ENCODE data around the gene GPN1.
"Not testable (repeated sequence)": the region's sequence is repeated elsewhere in the genome, so short reads cannot be mapped to it uniquely, and the experiment has no call there.

Gene GPN1

DNA sequence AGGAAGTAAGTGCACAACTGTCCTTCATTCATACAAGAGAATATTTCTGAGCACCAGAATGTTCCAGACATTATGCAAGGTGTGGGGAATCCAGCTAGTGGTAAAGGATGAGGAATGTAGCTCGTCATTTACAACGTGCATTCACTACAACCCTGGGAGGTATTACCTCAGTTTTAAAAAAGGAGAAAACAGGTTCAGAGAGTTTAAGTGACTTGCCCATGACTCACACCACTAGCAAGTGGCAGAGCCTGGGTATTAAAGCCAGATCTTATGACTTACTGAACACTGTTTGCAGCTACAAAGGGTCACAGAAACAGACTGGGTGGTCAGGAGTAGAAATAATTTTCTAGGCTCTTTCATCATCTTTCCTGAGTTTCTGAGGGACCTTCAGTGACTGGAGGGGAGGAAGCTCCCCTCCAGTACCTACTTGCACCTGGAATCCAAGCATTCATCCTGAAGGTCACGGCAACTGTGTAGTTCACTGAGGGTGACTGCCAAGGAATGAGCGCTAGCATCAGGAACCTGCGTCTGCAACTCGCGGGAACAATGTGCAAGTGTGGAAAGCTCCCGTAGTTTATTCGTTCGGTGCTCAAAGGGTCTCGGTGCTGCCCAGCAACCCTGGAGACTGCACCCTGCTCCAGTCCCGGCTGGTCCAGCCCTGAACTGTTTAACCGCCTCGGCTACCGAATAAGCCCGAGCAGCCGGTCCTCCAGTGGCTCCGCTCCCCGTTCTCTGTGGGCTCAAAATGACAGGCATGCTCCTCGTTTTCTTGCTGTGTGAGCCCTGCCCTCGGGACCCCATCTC is 685 bp upstream of the GPN1 start:
- no peak for DNase-seq (ENCODE audit: low read depth in 2 of 2)

GRCh38 chr2:27630257-27630656 is 1.4 kb downstream of the GPN1 start:
- DNase-seq (ENCODE audit: low read depth in 2 of 2), result not testable (repeated sequence)

GRCh38 chr2:27634291-27634690 is 5.4 kb downstream of the GPN1 start:
- DNase-seq (ENCODE audit: low read depth in 2 of 2), result no peak

DNA sequence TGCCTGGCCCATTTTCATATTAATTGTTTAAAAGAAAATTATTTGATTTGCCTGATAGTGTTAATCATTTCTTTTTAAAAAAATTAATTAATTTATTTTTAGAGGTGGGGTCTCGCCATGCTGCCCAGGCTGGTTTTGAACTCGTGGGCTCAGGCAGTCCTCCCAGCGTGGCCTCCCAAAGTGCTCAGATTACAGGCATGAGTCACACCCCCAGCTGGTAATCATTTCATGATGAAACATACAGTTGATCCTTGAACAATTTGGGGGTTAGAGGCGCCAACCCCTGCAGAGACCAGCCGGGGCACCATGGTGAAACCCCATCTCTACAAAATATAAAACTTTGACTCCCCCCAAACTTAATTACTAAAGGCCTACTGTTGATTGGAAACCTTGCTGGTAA is 7.9 kb downstream of the GPN1 start:
- no peak for DNase-seq (ENCODE audit: low read depth in 2 of 2)

- DNase-seq (ENCODE audit: low read depth in 2 of 2), result no peak
Measured at GRCh38 chr2:27638037-27638637, 9.3 kb downstream of the GPN1 start.

GRCh38 chr2:27638709-27639108 is 9.9 kb downstream of the GPN1 start:
- peak in 1 of 2 donors; percentile 19 for DNase-seq (ENCODE audit: low read depth in 2 of 2)

DNA sequence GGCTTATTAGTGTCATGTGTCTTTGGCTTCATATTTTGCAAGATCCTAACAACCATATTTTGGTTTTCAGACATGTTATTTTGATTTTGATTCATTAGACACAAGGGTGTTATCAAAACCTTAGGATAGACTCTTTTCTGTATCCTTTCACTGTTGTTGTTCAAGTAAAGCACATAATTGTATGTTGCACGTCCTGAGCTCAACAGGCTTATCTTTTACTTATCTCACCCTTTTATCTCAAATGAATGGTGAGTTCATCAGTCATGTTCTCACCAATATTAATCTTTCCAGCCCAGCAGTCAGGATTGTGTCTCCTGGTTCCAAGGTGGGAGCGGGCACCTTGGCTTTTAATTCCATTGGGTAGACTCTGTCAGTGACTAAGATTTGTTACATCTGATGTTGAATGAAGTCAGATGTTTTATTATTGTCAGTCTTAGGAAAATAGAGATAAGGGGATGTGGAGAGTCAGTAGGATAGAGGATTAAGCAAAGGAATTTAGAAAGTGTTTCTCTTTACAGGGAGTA is 11.9 kb downstream of the GPN1 start:
- no peak for DNase-seq (ENCODE audit: low read depth in 2 of 2)

DNA sequence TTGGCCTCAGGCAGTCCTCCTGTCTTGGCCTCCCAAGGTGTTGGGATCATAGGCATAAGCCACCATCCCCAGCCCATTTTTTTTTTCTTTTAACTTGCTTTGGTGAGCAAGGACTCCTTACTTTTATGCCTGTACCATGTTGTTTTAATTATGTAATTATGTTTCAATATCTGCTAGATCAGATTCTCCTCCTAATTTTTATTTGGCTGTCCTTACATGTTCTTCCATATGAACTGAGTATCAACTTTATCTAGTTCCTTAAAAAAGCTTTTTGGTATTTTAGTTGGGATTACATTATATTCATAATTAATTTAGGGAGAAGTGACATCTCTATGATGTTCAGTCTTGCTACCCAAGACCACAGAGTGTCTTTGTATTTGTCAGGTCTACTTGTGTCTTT is 16.3 kb downstream of the GPN1 start:
- DNase-seq (ENCODE audit: low read depth in 2 of 2), result no peak

GRCh38 chr2:27647289-27647688 is 18.4 kb downstream of the GPN1 start:
- DNase-seq (ENCODE audit: low read depth in 2 of 2), result no peak

GRCh38 chr2:27647737-27648136 is 18.9 kb downstream of the GPN1 start:
- no peak for DNase-seq (ENCODE audit: low read depth in 2 of 2)

DNA sequence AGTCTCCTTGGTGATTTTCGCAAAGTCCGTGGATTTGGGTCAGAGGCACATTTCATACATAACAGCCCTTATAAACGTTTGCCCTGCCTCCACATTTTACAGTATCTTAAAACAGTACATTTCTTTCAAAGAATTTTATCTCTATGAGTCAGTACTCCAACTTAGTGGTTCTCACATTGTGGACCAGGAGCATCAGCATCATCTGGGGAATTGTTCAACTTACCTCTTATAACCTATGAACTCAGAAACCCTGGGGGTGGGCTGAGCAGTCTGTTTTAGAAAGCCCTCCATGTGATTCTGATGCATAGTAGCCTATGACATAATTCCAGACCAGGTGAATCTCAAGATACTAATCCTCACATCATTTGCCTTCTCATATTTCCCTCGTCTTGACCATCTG is 22.2 kb downstream of the GPN1 start:
- DNase-seq (ENCODE audit: low read depth in 2 of 2), result no peak

DNA sequence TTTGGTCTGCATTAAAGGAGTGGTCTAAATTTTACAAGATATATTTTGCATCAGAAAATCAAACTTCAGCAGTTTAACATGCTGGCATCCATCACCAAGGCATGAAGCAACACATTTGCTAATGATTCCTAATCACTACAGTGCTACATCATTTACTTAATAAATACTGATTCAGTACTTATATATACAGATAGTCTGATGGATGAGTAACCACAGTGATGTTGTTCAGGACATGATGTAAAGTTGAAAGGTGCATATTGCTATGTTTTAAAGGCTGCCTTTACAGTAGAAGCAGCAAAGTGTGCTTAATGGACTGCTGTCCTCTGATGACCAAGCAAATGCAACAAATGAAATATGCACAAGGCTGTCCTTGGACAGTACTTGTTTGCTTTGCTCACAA is 23.5 kb downstream of the GPN1 start:
- no peak for DNase-seq (ENCODE audit: low read depth in 2 of 2)

- DNase-seq (ENCODE audit: low read depth in 2 of 2), result no peak
Measured at GRCh38 chr2:27652790-27653189, 23.9 kb downstream of the GPN1 start.

- no peak for DNase-seq (ENCODE audit: low read depth in 2 of 2)
Measured at GRCh38 chr2:27653397-27653796, 24.5 kb downstream of the GPN1 start.

DNA sequence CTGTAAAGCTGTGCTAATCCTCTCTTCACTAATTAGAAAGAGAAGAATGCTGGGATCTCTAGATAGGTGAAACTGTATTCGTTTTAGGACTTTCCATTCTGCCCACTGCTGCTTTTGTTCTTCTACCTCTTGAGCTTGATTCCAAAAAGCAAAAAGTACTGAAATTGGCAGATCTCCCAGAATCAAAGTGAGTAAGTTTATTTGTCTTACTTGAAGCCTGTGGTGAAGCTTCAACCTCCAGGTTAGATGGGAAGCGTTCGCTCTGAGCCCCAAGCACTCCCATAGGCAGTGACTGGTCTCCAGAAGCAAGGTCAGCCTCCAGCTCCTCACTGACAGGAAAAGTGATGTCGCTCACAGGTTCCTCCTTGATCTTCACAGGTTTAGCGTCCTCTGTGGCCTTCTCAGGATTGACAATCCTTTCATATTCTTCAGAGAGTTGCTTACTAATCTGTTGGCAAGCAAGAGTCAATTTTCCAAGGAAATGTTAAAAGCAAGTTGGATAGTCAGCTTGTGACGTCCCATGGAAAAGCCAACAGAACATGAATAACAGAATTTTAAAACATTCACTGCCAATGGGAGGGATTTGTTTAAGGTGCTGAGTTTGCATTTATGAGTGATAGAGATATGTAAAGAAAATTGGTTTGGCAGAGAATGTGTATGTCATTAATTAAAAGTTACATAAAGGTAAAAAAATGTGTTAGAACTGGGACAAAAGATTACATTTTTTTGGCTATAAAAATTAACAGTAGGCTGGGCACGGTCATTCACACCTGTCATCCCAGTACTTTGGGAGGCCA is 26.5 kb downstream of the GPN1 start:
- DNase-seq (ENCODE audit: low read depth in 2 of 2), result no peak

DNA sequence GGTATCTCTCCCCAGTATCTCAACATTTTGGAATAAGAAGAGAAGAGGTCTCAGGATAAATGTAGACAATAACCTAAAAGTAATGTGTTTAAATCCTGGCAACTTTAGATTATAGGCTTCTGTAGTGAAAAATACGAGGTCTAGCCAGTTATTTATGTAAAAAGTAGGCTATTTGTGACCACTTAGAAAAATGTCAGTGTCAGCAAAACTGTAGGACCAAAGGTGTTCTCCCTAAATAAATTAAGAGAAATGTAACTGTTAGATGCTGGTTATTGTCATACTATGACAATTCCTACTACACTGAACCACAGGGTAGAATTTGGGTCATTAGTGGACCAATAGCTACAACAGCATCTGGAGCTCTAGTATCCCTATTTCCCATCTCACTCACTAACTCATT is 32.5 kb downstream of the GPN1 start:
- no peak for DNase-seq (ENCODE audit: low read depth in 2 of 2)

GRCh38 chr2:27663285-27664153 is 34.7 kb downstream of the GPN1 start, which contains the start of the genes SLC4A1AP and SUPT7L:
Gene SLC4A1AP (plus strand): TSS chr2:27663889. CDS start chr2:27663915, 26 bp downstream.
Gene SUPT7L (minus strand): TSS chr2:27663614. CDS start chr2:27662192, 1,422 bp downstream.
- peak; percentile 57 for DNase-seq (ENCODE audit: low read depth in 2 of 2)

DNA sequence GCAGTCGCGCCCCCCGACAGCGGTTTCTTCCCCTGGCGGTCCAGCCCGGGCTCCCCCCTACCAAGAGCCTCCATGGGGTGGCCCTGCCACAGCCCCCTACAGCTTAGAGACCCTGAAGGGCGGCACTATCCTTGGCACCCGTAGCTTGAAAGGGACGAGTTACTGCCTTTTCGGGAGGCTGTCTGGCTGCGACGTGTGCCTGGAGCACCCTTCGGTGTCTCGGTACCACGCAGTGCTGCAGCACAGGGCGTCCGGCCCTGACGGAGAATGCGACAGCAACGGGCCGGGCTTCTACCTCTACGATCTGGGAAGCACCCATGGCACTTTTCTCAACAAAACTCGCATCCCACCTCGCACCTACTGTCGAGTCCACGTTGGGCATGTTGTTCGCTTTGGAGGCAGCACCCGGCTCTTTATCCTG is 35.3 kb downstream of the GPN1 start:
- peak in 1 of 2 donors; percentile 6 for DNase-seq (ENCODE audit: low read depth in 2 of 2)

- DNase-seq (ENCODE audit: low read depth in 2 of 2), result no peak
Measured at GRCh38 chr2:27664622-27665363, 35.9 kb downstream of the GPN1 start.

DNA sequence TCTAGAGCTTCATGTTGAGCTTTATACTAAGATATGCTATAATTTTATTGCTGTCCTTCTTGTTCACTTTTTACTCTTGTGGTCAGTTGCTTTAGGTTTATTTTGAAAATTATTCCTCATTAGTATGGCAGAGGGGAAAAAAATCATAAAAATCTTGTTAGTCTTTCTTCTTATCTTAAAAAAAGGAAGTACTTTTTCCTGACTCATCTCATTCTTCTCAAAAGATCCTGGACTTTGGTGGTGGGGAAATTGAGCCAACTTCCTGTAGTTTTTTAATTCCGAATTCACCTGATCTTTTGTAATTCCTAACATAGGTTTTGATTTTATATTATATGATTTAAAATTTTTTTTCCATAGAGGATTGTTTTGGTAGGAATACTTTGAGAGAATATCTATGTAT is 38.6 kb downstream of the GPN1 start:
- DNase-seq (ENCODE audit: low read depth in 2 of 2), result no peak

DNA sequence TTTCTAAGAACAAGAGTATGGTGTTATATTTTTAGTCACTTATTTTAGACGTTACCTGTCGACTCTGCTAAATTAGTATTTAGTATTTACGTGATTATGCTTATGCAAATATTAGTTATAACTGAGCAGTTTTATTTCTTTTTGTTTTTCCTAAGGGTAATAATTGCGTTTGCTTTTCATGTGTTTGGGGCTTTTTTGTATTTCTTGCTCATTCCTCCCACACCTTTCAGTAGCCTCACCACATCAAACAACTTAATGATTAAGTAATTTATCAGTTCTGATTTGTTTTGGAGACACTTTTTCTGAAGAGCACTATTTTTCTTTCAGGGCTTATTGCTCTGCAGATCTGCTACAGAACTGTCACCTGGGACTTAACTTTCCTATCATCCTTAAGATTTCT is 42.4 kb downstream of the GPN1 start:
- DNase-seq (ENCODE audit: low read depth in 2 of 2), result no peak
